T-helper 2 cell treated with Interferon-gamma antibody and Interleukin-4, amounts not matched to agents 5 μg/mL and 100 μg/mL, for 36 hours (primary cell): ENCODE data around the gene UBE2D4.
"Not testable (repeated sequence)": the region's sequence is repeated elsewhere in the genome, so short reads cannot be mapped to it uniquely, and the experiment has no call there.

Experiments used
- DNase-seq: peaks from one replicate; pipeline ENCODE4 v3.0.0; 2021; ENCODE audit warnings: low spot score
- H3K27ac Mint-ChIP-seq: one replicate; pipeline ENCODE4 v1.8.0; 2021; ENCODE audit warnings: mild to moderate bottlenecking, mixed read lengths
- H3K27me3 Mint-ChIP-seq: one replicate; pipeline ENCODE4 v1.8.0; 2021; ENCODE audit warnings: low read depth, mixed read lengths
- H3K36me3 Mint-ChIP-seq: one replicate; pipeline ENCODE4 v1.8.0; 2021; ENCODE audit warnings: low read depth, mixed read lengths
- H3K4me1 Mint-ChIP-seq: one replicate; pipeline ENCODE4 v1.8.0; 2021; ENCODE audit warnings: low read depth, mixed read lengths
- H3K4me3 Mint-ChIP-seq: one replicate; pipeline ENCODE4 v1.8.0; 2022; ENCODE audit warnings: mild to moderate bottlenecking, moderate library complexity, mixed read lengths
- H3K9me3 Mint-ChIP-seq: one replicate; pipeline ENCODE4 v1.8.0; 2021; ENCODE audit warnings: mixed read lengths

The UBE2D4 gene

DNA sequence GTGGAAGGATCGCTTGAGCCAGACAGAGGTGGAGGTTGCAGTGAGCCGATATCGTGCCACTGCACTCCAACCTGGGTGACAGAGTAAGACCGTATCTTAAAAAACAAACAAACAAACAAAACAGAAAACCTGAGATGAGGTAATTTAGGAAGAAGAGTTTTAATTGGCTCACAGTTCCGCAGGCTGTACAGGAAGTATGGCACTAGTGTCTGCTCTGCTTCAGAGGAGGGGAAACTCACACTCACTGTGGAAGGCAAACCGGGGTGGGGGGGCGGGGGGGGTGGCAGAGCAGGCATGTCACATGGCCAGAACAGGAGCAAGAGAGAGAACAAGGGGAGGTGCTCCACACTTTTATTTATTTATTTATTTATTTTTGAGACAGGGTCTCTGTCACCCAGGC, 5.1 kb downstream of the UBE2D4 start:
- peak overlapping the region; percentile 45 for H3K27ac Mint-ChIP-seq

DNA sequence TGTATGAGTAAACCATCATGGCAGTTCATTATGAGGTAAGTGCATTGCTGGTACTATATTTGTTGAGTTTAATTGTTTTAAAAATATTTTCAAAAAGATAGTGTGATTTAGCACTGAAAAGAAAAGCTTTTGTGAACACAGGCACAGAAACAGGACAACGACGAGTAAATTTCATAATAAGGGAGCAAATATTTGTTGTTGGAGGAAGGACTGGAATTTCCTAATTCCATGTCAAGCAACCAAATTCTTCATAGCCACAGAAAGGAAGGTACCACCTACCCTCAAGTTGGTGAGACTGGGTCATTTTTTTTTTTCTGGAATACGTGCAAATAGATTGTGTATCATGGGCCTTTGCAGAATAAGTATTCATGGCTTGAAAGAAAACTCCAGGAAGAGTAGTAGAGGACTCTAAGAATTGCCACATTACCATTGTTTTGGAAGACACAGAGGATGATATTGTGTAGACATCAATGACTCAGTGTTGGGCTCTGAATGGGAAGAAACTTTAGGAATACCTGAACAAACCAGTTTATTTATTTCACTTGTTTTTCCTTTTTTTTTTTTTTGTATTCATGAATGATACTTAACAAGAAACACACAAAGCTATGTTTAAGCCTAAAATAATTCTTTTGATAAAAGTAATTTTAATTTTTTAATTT, 7.8 kb downstream of the UBE2D4 start:
- Mint-ChIP-seq H3K4me1 (peaks cover 1% of the 10 kb centered on the region), H3K27ac (no peak overlapping the region), H3K4me3 (no peak overlapping the region), H3K9me3 (no peaks in the 10 kb centered on the region), H3K36me3 (no peaks in the 10 kb centered on the region), H3K27me3 (no peaks in the 10 kb centered on the region)
- no peak for DNase-seq

More for the DNA sequence above, 5.1 kb downstream of the UBE2D4 start:
- H3K4me3 Mint-ChIP-seq: no peak overlapping the region
- peaks cover 13% of the 10 kb centered on the region for H3K4me1 Mint-ChIP-seq
- H3K9me3 Mint-ChIP-seq: no peaks in the 10 kb centered on the region
- peaks cover 4% of the 10 kb centered on the region for H3K36me3 Mint-ChIP-seq
- no peaks in the 10 kb centered on the region for H3K27me3 Mint-ChIP-seq
- no peak for DNase-seq

DNA sequence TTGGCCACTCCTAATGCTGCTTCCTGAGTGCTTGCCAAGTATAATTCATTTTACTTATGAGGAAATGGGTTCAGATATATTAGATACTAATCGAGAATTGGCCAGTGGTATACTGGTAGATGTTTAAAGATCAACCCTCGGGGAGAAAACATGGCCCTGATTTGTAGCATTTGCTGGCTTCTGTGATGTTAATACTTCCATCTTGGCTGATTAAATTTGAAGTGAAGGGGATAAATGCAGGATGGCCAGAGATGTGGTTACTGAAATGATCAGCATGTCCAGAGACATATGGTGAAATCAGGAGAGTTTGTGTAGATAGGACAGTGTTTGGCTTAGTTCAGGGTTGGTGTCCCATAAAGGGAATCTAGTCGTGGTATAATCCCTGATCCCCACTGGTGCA, 11.2 kb downstream of the UBE2D4 start:
- no peak for DNase-seq
- Mint-ChIP-seq H3K27me3 (no peaks in the 10 kb centered on the region), H3K9me3 (no peaks in the 10 kb centered on the region), H3K4me1 (no peaks in the 10 kb centered on the region), H3K27ac (no peak overlapping the region), H3K4me3 (no peak overlapping the region), H3K36me3 (no peaks in the 10 kb centered on the region)

DNA sequence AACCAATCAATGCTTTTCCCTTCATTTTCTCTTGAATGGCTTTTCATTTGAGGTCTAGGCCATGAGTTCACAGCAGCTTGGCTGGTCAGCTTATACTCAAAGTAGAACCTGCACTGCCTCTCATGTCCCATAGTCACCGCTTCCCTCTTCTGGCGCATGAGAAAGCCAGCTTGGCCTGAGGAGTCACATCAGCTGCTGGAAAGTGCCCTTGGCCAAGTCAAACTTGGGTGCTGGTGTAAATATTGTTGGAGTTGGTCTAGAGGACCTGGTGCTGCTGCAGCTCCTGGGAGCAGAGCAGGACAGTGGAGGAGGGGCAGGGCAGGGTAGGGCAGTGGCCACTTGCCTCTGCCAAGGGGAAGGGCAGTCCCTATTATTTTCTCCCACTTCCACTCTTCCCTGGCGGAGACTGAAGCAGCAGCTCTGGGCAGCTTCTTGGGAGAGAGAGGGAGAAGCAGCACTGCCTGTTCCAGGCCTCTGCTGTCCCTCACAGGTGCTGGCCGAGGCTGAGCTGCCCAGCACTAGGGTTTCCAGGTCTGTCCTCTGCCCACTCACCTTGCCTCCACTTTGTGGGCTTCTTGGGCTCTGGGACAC, 12.8 kb downstream of the UBE2D4 start:
- no peaks in the 10 kb centered on the region for H3K27me3 Mint-ChIP-seq

DNA sequence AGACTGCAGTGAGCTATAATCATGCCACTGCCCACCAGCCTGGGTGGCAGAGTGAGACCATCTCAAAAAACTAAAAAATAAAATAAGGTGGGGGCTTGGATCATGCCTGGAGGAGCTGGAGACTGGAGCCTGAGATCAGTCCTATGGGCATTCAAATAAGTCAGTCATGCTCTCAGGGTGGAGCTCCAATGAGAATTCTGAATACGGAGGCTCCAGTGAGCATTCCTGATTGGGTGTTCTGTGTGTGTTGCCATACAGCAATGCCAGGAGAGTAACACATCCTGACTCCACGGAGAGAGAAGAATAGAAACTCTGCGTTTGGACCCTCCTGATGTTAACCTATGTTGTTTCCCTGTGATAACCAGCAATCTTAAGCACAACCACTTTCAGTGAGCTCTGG, 16.0 kb downstream of the UBE2D4 start:
- no peaks in the 10 kb centered on the region for H3K27me3 Mint-ChIP-seq
- peaks cover under 1% of the 10 kb centered on the region for H3K36me3 Mint-ChIP-seq
- H3K27ac Mint-ChIP-seq: no peak overlapping the region
- H3K4me1 Mint-ChIP-seq: no peaks in the 10 kb centered on the region
- no peaks in the 10 kb centered on the region for H3K9me3 Mint-ChIP-seq
- H3K4me3 Mint-ChIP-seq: no peak overlapping the region
- DNase-seq: no peak

More for the DNA sequence above, 12.8 kb downstream of the UBE2D4 start:
- no peak overlapping the region for H3K4me3 Mint-ChIP-seq
- no peaks in the 10 kb centered on the region for H3K36me3 Mint-ChIP-seq
- no peaks in the 10 kb centered on the region for H3K9me3 Mint-ChIP-seq
- DNase-seq: no peak
- H3K4me1 Mint-ChIP-seq: no peaks in the 10 kb centered on the region
- H3K27ac Mint-ChIP-seq: no peak overlapping the region

DNA sequence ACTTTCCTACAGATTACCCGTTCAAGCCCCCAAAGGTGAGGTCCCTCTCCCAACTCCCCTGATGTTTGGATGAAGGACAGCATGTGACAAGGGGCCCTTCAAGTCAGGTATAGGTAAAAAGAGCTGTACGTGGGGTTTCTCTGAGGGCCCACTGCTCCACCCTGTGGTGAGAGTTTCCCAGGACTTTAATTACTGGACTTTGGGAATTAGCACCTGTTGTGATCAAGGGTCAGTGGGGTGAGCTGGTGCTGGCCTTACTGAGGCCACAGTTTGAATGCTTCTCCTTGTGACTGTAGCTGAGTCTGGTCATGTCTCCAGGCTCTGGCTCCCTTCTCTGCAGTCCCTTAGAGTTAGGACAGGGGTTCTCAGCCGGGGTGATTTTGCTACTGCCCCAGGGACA, 16.8 kb downstream of the UBE2D4 start:
- H3K4me1 Mint-ChIP-seq: no peaks in the 10 kb centered on the region
- H3K27me3 Mint-ChIP-seq: no peaks in the 10 kb centered on the region
- H3K4me3 Mint-ChIP-seq: no peak overlapping the region
- no peak for DNase-seq
- H3K36me3 Mint-ChIP-seq: peaks cover 5% of the 10 kb centered on the region
- H3K27ac Mint-ChIP-seq: no peak overlapping the region
- no peaks in the 10 kb centered on the region for H3K9me3 Mint-ChIP-seq

DNA sequence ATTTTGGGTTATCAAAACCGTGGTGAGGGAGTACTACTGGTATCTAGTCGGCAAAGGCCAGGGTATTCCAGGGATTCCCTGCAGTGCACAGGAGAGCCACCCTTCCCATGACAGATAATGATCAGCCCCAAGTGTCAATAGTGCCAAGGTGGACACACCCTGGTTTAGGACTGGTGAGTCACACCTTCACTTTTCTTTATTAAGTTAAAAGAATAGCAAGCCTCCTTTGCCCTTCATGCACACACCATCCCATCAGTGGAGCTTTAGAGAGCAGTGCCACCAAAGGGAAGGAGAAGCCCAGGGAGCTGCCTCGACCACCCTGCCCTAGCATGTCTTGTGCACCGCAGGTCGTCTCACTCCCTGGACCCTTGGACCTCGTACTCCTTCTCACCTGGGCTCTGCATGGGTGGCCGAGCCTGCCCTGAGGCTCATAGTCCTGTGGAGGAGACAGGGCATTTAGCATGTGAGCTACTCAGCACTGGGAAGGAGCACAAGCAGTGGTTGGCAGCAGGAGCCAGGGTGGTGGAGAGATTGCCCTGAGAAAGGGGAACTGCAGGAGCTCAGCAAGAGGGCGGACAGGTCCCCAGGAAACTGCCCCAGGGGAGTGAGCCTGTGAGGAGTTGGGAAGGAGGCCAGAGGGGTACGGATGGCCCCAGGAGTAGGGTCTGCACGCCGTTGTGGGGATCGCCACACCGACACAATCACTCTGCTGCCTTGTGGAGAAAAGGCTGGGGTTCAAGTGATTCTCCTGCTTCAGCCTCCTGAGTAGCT, 17.4 kb downstream of the UBE2D4 start:
- Mint-ChIP-seq H3K36me3 (peaks cover 7% of the 10 kb centered on the region), H3K27ac (no peak overlapping the region), H3K9me3 (no peaks in the 10 kb centered on the region), H3K4me1 (no peaks in the 10 kb centered on the region), H3K4me3 (no peak overlapping the region), H3K27me3 (no peaks in the 10 kb centered on the region)
- DNase-seq: no peak

DNA sequence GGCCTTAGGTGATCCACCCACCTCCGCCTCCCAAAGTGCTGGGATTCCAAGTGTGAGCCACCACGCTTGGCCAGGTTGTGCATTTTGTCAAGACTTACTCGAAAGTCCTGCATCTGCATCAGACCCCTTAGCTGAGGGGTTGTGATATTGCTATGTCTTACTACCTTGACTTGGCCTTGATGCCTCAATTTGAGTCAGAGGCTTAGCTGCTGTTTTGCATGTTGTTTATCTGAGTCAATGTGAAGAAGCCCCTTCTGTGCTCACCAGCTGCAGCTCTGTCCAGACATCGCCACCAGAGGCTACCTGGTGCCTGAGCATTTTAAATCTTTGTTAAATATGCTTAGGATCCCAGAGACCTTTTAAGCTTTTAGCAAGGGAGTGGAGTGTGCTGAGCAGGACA, 18.1 kb downstream of the UBE2D4 start:
- H3K27me3 Mint-ChIP-seq: no peaks in the 10 kb centered on the region

DNA sequence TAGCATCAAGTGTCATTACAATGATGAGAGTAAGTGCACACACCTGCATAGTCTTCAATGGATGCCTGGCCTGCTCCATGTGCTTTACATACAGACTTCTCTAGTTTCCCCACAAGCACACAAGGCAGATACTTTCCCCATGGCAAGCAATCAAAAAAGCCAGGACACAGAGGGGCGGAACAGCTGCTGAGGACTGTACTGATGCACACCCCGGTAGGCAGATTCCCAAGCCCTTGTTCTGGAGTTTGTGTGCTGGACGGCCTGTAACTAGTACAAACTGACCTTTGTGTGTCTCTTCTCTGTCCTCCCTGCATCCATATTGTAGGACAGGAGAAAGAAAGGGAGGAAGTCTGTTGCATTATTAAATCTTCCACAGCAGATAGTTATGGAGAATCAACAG, 25.8 kb downstream of the UBE2D4 start:
- no peak for DNase-seq
- Mint-ChIP-seq H3K36me3 (peaks cover 7% of the 10 kb centered on the region), H3K4me1 (peaks cover 7% of the 10 kb centered on the region), H3K27ac (no peak overlapping the region), H3K27me3 (no peaks in the 10 kb centered on the region), H3K9me3 (no peaks in the 10 kb centered on the region), H3K4me3 (no peak overlapping the region)

More for the DNA sequence above, 18.1 kb downstream of the UBE2D4 start:
- no peaks in the 10 kb centered on the region for H3K4me1 Mint-ChIP-seq
- no peak overlapping the region for H3K4me3 Mint-ChIP-seq
- DNase-seq: no peak
- peaks cover 7% of the 10 kb centered on the region for H3K36me3 Mint-ChIP-seq
- no peaks in the 10 kb centered on the region for H3K9me3 Mint-ChIP-seq
- no peak overlapping the region for H3K27ac Mint-ChIP-seq

DNA sequence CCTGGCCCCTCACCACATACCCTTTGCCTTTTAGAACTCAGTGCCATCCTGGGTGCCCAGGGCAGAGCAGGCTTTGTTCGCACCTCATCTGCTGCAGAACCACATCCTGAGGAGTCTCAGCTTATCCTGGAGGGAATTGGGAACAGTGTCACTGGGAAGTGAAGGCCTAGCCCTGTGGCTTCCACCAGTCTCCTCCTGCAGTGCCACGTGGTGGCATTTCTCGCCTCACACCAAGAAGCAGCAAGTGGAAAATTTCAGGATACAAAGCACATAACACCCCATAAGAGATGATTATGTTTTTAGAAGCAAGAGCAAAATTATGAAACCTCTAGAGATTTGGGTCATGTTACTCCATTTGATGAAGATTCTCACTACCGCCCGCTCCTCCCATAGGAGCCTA, 26.8 kb downstream of the UBE2D4 start:
- H3K4me1 Mint-ChIP-seq: peaks cover 7% of the 10 kb centered on the region
- no peak for DNase-seq
- H3K4me3 Mint-ChIP-seq: no peak overlapping the region
- H3K36me3 Mint-ChIP-seq: peaks cover 1% of the 10 kb centered on the region
- no peaks in the 10 kb centered on the region for H3K9me3 Mint-ChIP-seq
- no peak overlapping the region for H3K27ac Mint-ChIP-seq
- no peaks in the 10 kb centered on the region for H3K27me3 Mint-ChIP-seq

DNA sequence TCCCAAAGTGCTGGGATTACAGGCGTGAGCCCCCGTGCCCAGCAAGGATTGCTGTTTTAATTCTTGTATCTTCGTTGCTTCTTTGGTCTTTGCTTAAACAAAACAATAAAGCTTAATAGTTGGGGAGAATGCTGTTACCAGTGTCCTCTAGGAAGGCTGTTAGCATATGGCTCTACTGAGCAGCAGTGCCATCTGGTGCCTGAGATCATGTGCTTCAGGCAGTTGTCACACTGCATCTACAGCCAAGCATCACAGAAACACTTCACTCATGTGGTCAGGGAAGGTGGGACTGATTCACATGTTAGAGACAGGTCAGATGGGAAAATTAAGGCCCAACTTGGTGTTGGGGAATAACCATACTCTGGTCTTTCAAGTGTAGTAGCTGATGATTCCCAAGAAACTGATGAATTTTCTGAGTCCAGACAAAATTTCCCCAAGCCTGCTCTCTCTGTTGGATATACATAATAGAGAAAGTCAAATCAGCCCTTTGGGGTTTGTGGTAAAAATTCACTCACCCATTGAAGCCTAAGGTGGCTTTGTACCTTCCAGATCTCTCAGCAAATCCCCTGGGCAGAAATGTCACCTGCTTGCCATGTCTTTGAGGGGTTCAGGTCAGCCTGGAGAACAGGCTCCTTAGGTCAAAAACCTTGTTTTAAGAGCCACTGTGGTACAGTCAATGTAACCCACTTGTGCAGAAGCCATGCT, 28.4 kb downstream of the UBE2D4 start:
- Mint-ChIP-seq H3K9me3 (no peaks in the 10 kb centered on the region), H3K36me3 (no peaks in the 10 kb centered on the region), H3K27me3 (no peaks in the 10 kb centered on the region), H3K4me3 (no peak overlapping the region), H3K4me1 (peaks cover 7% of the 10 kb centered on the region), H3K27ac (no peak overlapping the region)
- no peak for DNase-seq

DNA sequence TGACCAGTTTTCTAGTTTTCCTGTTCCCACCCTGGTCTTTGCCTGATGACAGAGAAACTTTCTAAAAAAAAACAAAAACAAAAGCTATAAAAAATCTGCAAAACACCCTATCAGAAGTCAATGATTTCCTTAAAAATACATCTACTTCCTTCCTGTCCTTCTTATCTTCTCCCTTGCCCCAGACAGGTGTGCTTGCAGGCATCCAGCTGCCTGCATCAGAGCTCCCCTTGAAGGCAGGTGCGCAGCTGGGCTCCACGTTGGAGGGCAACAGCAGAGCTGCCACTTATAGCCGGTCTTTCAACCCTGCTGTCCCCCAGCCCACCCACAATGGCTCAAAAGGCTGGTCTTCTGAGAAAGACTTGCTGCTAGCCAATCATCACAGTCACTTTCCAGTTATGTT, 29.8 kb downstream of the UBE2D4 start:
- H3K27me3 Mint-ChIP-seq: no peaks in the 10 kb centered on the region
- DNase-seq: no peak
- peaks cover 7% of the 10 kb centered on the region for H3K4me1 Mint-ChIP-seq
- no peak overlapping the region for H3K4me3 Mint-ChIP-seq
- H3K9me3 Mint-ChIP-seq: no peaks in the 10 kb centered on the region
- H3K27ac Mint-ChIP-seq: no peak overlapping the region
- peaks cover 6% of the 10 kb centered on the region for H3K36me3 Mint-ChIP-seq

DNA sequence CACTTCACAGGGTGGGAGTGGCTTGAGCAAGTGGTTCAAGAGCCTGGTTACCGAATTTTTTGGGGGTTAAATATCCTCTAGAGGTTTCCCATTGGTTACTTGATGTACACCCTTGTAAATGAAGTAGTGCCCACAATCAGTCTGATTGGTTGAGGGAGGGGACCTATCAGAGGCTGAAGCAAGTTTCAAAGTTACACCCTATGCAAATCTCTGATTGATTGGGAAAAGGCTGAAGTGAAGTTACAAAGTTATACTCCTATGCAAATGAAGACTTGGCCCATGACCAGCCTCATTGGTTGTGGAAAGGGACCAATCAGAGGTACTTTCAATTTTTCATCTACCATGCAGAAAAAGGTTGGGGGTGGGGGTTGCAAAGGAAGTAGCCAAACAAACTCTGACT, 34.7 kb downstream of the UBE2D4 start:
- Mint-ChIP-seq H3K27me3 (no peaks in the 10 kb centered on the region), H3K27ac (no peak overlapping the region), H3K9me3 (no peaks in the 10 kb centered on the region), H3K4me3 (no peak overlapping the region), H3K4me1 (peaks cover 6% of the 10 kb centered on the region), H3K36me3 (peaks cover 6% of the 10 kb centered on the region)
- DNase-seq: no peak

DNA sequence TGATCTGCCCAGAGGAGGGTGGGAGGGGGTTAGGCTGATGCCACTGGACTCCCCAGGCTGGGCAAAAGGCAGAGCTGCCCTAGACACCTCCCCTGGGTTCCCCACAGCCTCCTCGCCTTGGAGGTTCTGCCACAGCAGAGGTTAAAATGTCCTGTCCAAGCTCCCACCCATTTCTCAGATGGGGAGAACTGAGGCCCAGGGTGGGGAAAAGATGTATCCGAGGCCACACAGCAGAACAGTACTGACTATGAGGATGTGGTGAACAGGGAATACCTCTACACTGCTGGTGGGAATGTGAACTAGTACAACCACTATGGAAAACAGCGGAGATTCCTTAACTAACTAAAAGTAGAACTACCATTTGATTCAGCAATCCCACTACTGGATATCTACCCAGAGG, 40.2 kb downstream of the UBE2D4 start:
- not testable (repeated sequence) for H3K27me3 Mint-ChIP-seq, H3K4me3 Mint-ChIP-seq, H3K27ac Mint-ChIP-seq, H3K36me3 Mint-ChIP-seq, H3K4me1 Mint-ChIP-seq, DNase-seq, H3K9me3 Mint-ChIP-seq
